AG09319 (cell line): Measurements from ENCODE around the gene STEAP1.
A peak's percentile ranks its signal among the peaks of the same experiment; 100 is the strongest.
"Not testable (repeated sequence)": the region's sequence is repeated elsewhere in the genome, so short reads cannot be mapped to it uniquely, and the experiment has no call there.

Source experiments
- DNase-seq: peaks from one replicate; pipeline ENCODE4 v3.0.0-alpha.2; 2010; ENCODE audit warnings: low read depth; ENCODE audit errors: extremely low read depth
- CTCF ChIP-seq: IDR thresholded peaks from 2 replicates; pipeline ENCODE4 v1.5.1; 2011; ENCODE audit warnings: low read depth, mild to moderate bottlenecking, inconsistent platforms, low read length, moderate library complexity

STEAP1 gene

GRCh38 chr7:90180011-90180585, 25.8 kb downstream of the STEAP1 start:
- TF ChIP-seq CTCF: no peak
- peak; percentile 24 for DNase-seq

- TF ChIP-seq CTCF: no peak
- no peak for DNase-seq
Measured at GRCh38 chr7:90180649-90181048, 26.4 kb downstream of the STEAP1 start.

GRCh38 chr7:90181485-90181884, 27.2 kb downstream of the STEAP1 start:
- no peak for TF ChIP-seq CTCF

GRCh38 chr7:90186290-90186689, 32.0 kb downstream of the STEAP1 start:
- not testable (repeated sequence) for DNase-seq

More at GRCh38 chr7:90181485-90181884, 27.2 kb downstream of the STEAP1 start:
- DNase-seq: no peak

GRCh38 chr7:90187507-90188050, 33.3 kb downstream of the STEAP1 start:
- DNase-seq: no peak
- no peak for TF ChIP-seq CTCF

GRCh38 chr7:90188281-90188680, 34.0 kb downstream of the STEAP1 start:
- DNase-seq: no peak
- no peak for TF ChIP-seq CTCF

GRCh38 chr7:90190995-90191394, 36.7 kb downstream of the STEAP1 start:
- no peak for TF ChIP-seq CTCF
- no peak for DNase-seq

GRCh38 chr7:90191648-90192047, 37.4 kb downstream of the STEAP1 start:
- DNase-seq: no peak
- no peak for TF ChIP-seq CTCF
